HepG2 (cell line): ENCODE results near the gene KCNAB2. TPM values are rescaled to one million over a fixed set of nuclear protein-coding genes. Genes with fewer than 3 reads are reported as not detected.

ENCODE experiments used
- ATAC-seq: fragments of 200-7000 bp; cut with Tn5 transposase; 3 replicates; pipeline ENCODE4 v1.9.1; 2020; ENCODE audit warnings: mild to moderate bottlenecking, moderate library complexity
- BruUV-seq: library from RNA; stranded (reverse); fragments of 400-500 nt; replicated peaks from 2 replicates; lab custom pipeline; 2021; lab: Mats Ljungman, UMichigan
- CTCF ChIA-PET: fragments of 300-600 bp; formaldehyde crosslinking; extraction: SDS; loops from one replicate; lab custom pipeline; 2021; ENCODE audit warnings: low total read pairs, inconsistent platforms, low intra/inter-chr PET ratio; lab: Yijun Ruan, JAX
- POLR2A ChIA-PET: fragments of 350-600 bp; sonication (Branson Sonifier 250); formaldehyde crosslinking; loops from one replicate; lab custom pipeline; 2020; ENCODE audit warnings: antibody characterized with exemption, inconsistent platforms; lab: Yijun Ruan, JAX
- DNase-seq: peaks from one replicate; pipeline ENCODE4 v3.0.0-alpha.2; 2015; ENCODE audit warnings: low spot score
- FAIRE-seq: peaks from 3 replicates; lab custom pipeline; 2011; peaks lifted over from hg19 to GRCh38; lab: Jason Lieb, UNC
- H2AFZ ChIP-seq: one replicate; pipeline ENCODE4 v1.6.1; 2011; ENCODE audit warnings: low read length, inconsistent platforms
- H3K27ac ChIP-seq: fragments of 300-600 bp; 3 replicates; pipeline ENCODE4 v1.8.0; 2011; ENCODE audit warnings: mixed run types, mild to moderate bottlenecking, mixed read lengths, low read length, inconsistent platforms; ENCODE audit not compliant: insufficient read depth; ENCODE audit errors: extremely low read length
- H3K27me3 ChIP-seq, 2 experiments: fragments of 200-600 bp in 1 of 2; 2 replicates in 1 of 2; 3 replicates in 1 of 2; pipeline versions ENCODE4 v1.6.0 to v1.8.0; 2011; ENCODE audit warnings: low read length in 2 of 2, mild to moderate bottlenecking in 2 of 2, moderate library complexity in 2 of 2, inconsistent platforms in 1 of 2; ENCODE audit not compliant: insufficient read depth in 2 of 2, control insufficient read depth in 1 of 2
- H3K36me3 ChIP-seq, 2 experiments: fragments of 200-600 bp in 1 of 2; replicated peaks in 1 of 2; 2 replicates in 1 of 2; 3 replicates in 1 of 2; pipeline versions ENCODE4 v1.5.1 to v1.8.0; 2011; ENCODE audit warnings: low read length in 2 of 2, inconsistent platforms in 1 of 2; ENCODE audit not compliant: insufficient read depth in 2 of 2, control insufficient read depth in 1 of 2
- H3K4me1 ChIP-seq: 2 replicates; pipeline ENCODE4 v1.5.1; 2012; ENCODE audit warnings: low read length, inconsistent platforms; ENCODE audit not compliant: insufficient read depth
- H3K4me2 ChIP-seq: 2 replicates; pipeline ENCODE4 v1.6.0; 2011; ENCODE audit warnings: low read depth, low read length, inconsistent platforms
- H3K4me3 ChIP-seq, 3 experiments: fragments of 200-600 bp in 1 of 3; sonication (generic), shearing (Covaris generic) in 1 of 3; replicated peaks in 1 of 3; 2 replicates each; pipeline ENCODE4 v1.5.1; 2011 to 2016; ENCODE audit warnings: low read length in 3 of 3, inconsistent platforms in 2 of 3, low read depth in 2 of 3, mild to moderate bottlenecking in 2 of 3, control low read depth in 1 of 3, mixed read lengths in 1 of 3; ENCODE audit not compliant: insufficient read depth in 1 of 3
- H3K79me2 ChIP-seq: one replicate; pipeline ENCODE4 v1.6.1; 2011; ENCODE audit warnings: low read length, inconsistent platforms; ENCODE audit not compliant: insufficient read depth
- H3K9ac ChIP-seq: 2 replicates; pipeline ENCODE4 v1.6.0; 2011; ENCODE audit warnings: mild to moderate bottlenecking, low read depth, low read length, inconsistent platforms; ENCODE audit not compliant: insufficient read depth
- H3K9me3 ChIP-seq: 2 replicates; pipeline ENCODE4 v1.5.1; 2012; ENCODE audit warnings: mild to moderate bottlenecking, low read length
- H4K20me1 ChIP-seq: 2 replicates; pipeline ENCODE4 v1.6.0; 2011; ENCODE audit warnings: inconsistent platforms, mild to moderate bottlenecking, low read length, moderate library complexity; ENCODE audit not compliant: insufficient read depth
- AHR ChIP-seq: IDR thresholded peaks from 2 replicates; pipeline ENCODE4 v1.6.1; 2018; ENCODE audit warnings: missing genetic modification reagents, missing compliant biosample characterization
- HOXA9 ChIP-seq: sonication (generic); formaldehyde crosslinking; IDR thresholded peaks from 2 replicates; pipeline ENCODE4 v1.8.1; 2022; ENCODE audit warnings: missing genetic modification reagents, mild to moderate bottlenecking, moderate library complexity, borderline replicate concordance
- KAT7 ChIP-seq: IDR thresholded peaks from 2 replicates; pipeline ENCODE4 v1.6.1; 2018; ENCODE audit warnings: borderline replicate concordance, missing compliant biosample characterization
- MTA1 ChIP-seq: sonication (generic); formaldehyde crosslinking; IDR thresholded peaks from 2 replicates; pipeline ENCODE4 v1.4.0; 2020; ENCODE audit warnings: missing genetic modification reagents, mild to moderate bottlenecking, borderline replicate concordance
- REST ChIP-seq, 2 experiments: IDR thresholded peaks; 2 replicates each; pipeline ENCODE4 v1.6.1; 2011 to 2012; ENCODE audit warnings: low read length in 2 of 2, borderline replicate concordance in 1 of 2, low read depth in 1 of 2, mild to moderate bottlenecking in 1 of 2, moderate library complexity in 1 of 2
- SATB2 ChIP-seq: sonication (generic); formaldehyde crosslinking; IDR thresholded peaks from 2 replicates; pipeline ENCODE4 v1.5.0; 2020; ENCODE audit warnings: missing genetic modification reagents
- TSC22D2 ChIP-seq: sonication (generic); formaldehyde crosslinking; IDR thresholded peaks from 2 replicates; pipeline ENCODE4 v1.5.1; 2020; ENCODE audit warnings: missing genetic modification reagents, mild to moderate bottlenecking, borderline replicate concordance
- ZBTB38 ChIP-seq: sonication (generic); formaldehyde crosslinking; IDR thresholded peaks from 2 replicates; pipeline ENCODE4 v1.5.1; 2020; ENCODE audit warnings: mild to moderate bottlenecking, missing genetic modification reagents
- ZFP82 ChIP-seq: sonication (generic); formaldehyde crosslinking; IDR thresholded peaks from 2 replicates; pipeline ENCODE4 v1.5.1; 2020; ENCODE audit warnings: mild to moderate bottlenecking, missing genetic modification reagents, borderline replicate concordance
- ZNF280D ChIP-seq: sonication (generic); formaldehyde crosslinking; IDR thresholded peaks from 2 replicates; pipeline ENCODE4 v1.5.1; 2020; ENCODE audit warnings: mild to moderate bottlenecking, missing genetic modification reagents
- ZNF576 ChIP-seq: sonication (generic); formaldehyde crosslinking; IDR thresholded peaks from 2 replicates; pipeline ENCODE4 v1.4.0; 2020; ENCODE audit warnings: mild to moderate bottlenecking, missing genetic modification reagents
- ZNF619 ChIP-seq: sonication (generic); formaldehyde crosslinking; IDR thresholded peaks from 2 replicates; pipeline ENCODE4 v1.4.0; 2020; ENCODE audit warnings: mild to moderate bottlenecking, missing genetic modification reagents
- ZNF704 ChIP-seq: sonication (generic); formaldehyde crosslinking; IDR thresholded peaks from 2 replicates; pipeline ENCODE4 v1.8.1; 2023; ENCODE audit warnings: mild to moderate bottlenecking, inconsistent platforms, moderate library complexity, missing genetic modification reagents, borderline replicate concordance
- ZXDC ChIP-seq: sonication (generic); formaldehyde crosslinking; IDR thresholded peaks from 2 replicates; pipeline ENCODE4 v1.5.0; 2020; ENCODE audit warnings: mild to moderate bottlenecking, missing genetic modification reagents
- WGBS: methylation state at CpG from one replicate; pipeline ENCODE4 v1.1.6; 2017; ENCODE audit warnings: low lambda C conversion rate; 5-methylcytosine and 5-hydroxymethylcytosine counted together
- in situ Hi-C: cut with HindIII; loops from 2 replicates; pipeline ENCODE4 v1.10.0; 2017; ENCODE audit warnings: low pct_unique_long_range_greater_than_20kb; ENCODE audit not compliant: extremely low pct_ligation_motif_present
- intact Hi-C: fragments of 100-400 bp; cut with micrococcal nuclease; formaldehyde crosslinking; loops from one replicate; pipeline ENCODE4 v1.10.0; 2022; ENCODE audit not compliant: unreplicated experiment
- polyA plus RNA-seq, 8 experiments: library from polyadenylated mRNA; depleted of rRNA in 3 of 8; stranded (reverse) in 7 of 8; unstranded in 1 of 8; fragments of >200 nt; fragmentation: Illumina TruSeq in 4 of 8; extraction: Trizol in 4 of 8; gene quantifications; 2 replicates each; pipeline versions ENCODE4 v1.2.1 to v1.2.3, GENCODE V29; 2011 to 2016; ENCODE audit warnings: low read depth in 4 of 8, missing spikeins in 1 of 8, mixed read lengths in 1 of 8; ENCODE audit not compliant: insufficient read depth in 1 of 8
- total RNA-seq, 5 experiments: library from RNA; depleted of rRNA; stranded (reverse); fragments of >200 nt; fragmentation: Illumina TruSeq; extraction: Trizol; gene quantifications; 2 replicates each; pipeline ENCODE4 v1.2.3, GENCODE V29; 2016; ENCODE audit warnings: low read depth in 1 of 5

The KCNAB2 gene
- total and polyA plus RNA-seq, 2 of the 13 experiments (the other 11 are each of a cell fraction or from before 2014, with no cell fraction given): 6.2 to 8.8 TPM

GRCh38 chr1:6068073-6068472 lies 22.4 kb downstream of the KCNAB2 start:
- DNase-seq (no peak), ATAC-seq (no peak), FAIRE-seq (no peak)
- BruUV-seq: no TSS peak
- Histone ChIP-seq H3K9ac (no peak overlapping the region), H3K9me3 (no peaks in the 10 kb centered on the region), H3K4me1 (no peaks in the 10 kb centered on the region), H3K4me3 (no peak overlapping the region), H4K20me1 (no peaks in the 10 kb centered on the region), H2AFZ (no peak overlapping the region), H3K27ac (no peak overlapping the region), H3K79me2 (no peaks in the 10 kb centered on the region), H3K4me2 (no peak overlapping the region), H3K36me3 (no peaks in the 10 kb centered on the region), H3K27me3 (peaks cover 0 to 1% of the 10 kb centered on the region in 2 experiments; a peak in 2 of 5 replicates)
- TF ChIP-seq SATB2 (CRISPR knock-in tag) (no peak), ZNF619 (CRISPR knock-in tag) (no peak), ZNF704 (no peak), MTA1 (CRISPR knock-in tag) (no peak), TSC22D2 (no peak), ZFP82 (CRISPR knock-in tag) (no peak), ZXDC (no peak), ZNF576 (CRISPR knock-in tag) (no peak), ZBTB38 (CRISPR knock-in tag) (no peak), AHR (CRISPR knock-in tag) (no peak), ZNF280D (CRISPR knock-in tag) (no peak), KAT7 (CRISPR knock-in tag) (no peak), HOXA9 (CRISPR knock-in tag) (no peak), REST (IDR thresholded peaks at IDR 0.05; ENCODE audit: borderline replicate concordance in 1 of 2, low read depth in 1 of 2, low read length in 2 of 2) (no peak)
- POLR2A ChIA-PET: no interaction called here
- intact Hi-C loops: no loop called here
- WGBS: 49% methylated on average over 4 of the region's 5 CpGs
- in situ Hi-C loops: no loop called here
- CTCF ChIA-PET: no interaction called here
